Fibroblast of the conjunctiva (primary cell): Measurements from ENCODE around the gene MASP1.

Experiments
- DNase-seq: peaks from one replicate; pipeline ENCODE4 v3.0.0-alpha.2; 2010; ENCODE audit warnings: low read depth

The MASP1 gene, protein sequence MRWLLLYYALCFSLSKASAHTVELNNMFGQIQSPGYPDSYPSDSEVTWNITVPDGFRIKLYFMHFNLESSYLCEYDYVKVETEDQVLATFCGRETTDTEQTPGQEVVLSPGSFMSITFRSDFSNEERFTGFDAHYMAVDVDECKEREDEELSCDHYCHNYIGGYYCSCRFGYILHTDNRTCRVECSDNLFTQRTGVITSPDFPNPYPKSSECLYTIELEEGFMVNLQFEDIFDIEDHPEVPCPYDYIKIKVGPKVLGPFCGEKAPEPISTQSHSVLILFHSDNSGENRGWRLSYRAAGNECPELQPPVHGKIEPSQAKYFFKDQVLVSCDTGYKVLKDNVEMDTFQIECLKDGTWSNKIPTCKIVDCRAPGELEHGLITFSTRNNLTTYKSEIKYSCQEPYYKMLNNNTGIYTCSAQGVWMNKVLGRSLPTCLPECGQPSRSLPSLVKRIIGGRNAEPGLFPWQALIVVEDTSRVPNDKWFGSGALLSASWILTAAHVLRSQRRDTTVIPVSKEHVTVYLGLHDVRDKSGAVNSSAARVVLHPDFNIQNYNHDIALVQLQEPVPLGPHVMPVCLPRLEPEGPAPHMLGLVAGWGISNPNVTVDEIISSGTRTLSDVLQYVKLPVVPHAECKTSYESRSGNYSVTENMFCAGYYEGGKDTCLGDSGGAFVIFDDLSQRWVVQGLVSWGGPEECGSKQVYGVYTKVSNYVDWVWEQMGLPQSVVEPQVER

DNA sequence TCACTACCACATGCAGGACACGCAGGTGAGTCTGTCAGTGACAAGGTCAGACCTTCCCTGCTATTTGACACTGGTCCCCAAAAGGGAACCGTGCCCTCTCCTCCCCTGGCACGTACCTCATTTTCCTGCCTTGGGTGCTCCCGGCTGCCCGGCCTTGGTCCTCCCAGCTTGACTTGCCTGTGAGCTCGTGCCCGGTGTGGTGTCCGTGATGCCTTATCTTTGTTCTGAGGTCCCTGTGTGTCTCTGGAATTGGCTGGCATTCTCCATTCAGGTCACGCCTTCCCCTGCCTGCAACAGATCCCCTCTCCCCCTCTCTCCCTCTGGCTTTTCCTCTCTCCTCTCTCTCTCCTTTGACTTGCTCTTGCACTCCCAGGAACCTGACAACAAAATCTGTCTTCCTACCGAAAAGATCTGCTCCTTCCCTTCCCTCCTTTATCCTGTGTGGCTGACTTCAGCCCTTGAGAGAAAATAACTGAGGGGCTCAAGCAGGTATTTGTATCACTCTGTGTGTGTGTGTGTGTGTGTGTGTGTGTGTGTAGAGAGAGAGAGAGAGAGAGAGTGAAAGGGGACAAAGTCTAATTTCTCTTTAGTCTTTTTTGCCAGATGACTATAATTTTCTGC, at the start of gene MASP1:
Gene MASP1 (minus strand): TSS at position 226 of the 621 bp plus-strand sequence. CDS start 105 bp downstream, at position 121.
- DNase-seq: no peak

DNA sequence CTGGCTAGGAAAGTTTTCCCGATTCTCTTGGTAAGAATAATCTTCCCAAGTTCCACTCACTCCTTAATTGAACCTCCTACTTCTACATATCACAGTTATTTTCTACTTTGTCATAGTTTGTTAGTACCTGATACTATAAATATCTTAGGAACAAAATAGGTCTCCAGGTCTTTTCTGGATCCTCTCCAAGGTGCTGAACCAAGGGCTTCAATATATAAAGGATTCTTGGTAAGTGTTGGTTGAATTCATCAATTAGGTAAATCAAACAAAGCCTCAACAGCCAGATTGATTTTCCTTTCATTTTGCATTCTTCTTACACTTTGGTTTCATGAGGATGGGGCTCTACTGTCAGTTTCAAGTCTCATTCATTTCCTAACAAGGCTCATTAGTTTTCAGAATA, 49.0 kb upstream of the MASP1 start:
- DNase-seq: no peak

DNA sequence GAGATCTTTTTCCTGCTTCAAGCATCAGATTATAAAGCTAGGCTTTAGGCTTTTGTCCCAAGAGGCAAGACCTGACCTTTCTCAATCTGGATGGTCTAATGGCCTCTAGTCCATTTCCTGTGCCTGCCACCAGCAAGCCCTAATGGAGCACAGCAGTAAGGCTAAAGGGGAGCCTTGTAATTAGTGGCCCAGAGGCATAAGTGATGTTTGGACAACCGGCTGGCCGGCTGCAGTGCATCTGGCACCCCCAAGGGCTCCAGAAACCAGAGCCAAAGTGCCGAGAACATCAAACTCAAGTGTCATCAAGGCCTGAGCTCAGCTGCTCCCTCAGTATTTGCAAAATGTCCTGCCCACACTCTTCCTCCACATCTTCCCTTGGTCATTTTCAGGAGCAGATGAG, 44.8 kb upstream of the MASP1 start:
- no peak for DNase-seq

DNA sequence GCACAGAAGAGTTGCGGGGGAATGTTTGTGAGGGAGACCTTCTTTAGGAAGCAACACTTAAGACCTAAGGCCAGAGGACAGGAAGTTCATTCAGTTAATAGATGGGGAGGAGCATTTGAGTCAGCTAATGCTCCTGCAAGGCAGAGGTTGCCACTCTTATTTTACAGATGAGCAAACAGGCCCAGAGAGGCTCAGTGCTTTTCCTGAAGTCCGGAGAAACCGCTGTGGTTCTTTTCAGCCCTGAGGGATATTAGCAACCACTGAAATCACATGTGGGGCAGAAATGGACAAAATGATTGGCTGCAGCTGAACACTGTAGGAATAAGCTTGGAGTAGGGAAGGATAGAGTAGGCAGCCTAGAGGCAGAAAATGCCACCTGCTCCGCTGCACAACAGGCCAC, 43.4 kb upstream of the MASP1 start:
- DNase-seq: no peak

DNA sequence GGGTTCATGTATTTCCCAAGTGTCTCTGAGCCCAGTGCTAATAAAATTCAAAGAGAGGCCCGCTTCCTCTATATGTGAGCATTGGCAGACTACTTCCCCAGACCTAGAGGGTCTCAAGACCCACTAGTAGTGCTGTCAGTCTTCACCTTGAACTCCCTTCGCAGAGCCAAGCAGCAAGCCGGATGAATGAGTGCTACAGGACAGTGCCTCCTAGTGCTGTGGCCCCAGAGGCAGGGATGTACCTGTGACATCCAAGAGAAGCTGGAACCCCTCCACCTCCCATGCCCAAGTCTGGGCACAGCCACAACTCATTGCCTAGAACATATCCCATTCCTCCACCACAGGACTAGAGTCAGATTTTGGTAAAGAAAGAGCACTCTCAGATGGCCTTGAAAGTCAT, 37.2 kb upstream of the MASP1 start:
- DNase-seq: no peak

DNA sequence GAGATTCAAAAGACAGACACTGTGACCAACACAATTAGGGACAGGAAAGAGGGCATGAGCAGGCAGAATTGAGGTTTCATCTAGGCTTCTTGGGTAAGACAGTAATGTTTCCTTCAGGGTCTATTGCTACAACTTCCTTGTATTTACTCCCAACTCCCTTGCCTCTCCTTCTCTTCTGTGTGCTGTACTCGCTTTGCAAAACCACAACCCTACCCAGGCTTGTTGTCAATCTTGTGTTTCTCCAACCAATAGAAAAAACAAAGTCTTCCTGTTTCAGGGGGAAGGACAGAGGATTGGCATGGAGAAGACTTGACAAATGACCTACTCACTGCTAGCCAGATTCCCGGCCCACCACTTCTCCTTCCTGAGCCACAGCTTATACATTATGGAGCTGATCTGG, 36.3 kb upstream of the MASP1 start:
- DNase-seq: no peak

DNA sequence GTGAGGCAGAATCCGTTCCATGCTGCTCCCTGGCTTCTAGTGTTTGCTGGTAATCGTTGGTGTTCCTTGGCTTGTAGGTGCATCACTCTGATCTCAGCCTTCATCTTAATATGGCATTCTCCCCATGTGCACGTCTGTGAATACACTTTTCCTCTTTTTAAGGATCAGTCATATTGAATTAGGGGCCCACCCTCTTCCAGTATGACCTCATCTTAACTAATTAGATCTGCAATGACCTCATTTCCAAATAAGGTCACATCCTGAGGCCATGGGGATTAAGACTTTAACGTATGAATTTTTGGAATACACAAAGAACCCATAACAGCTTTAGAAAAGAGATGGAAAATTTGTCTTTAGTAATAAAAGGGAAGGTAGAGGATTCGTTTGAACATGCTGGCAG, 34.1 kb upstream of the MASP1 start:
- DNase-seq: no peak

DNA sequence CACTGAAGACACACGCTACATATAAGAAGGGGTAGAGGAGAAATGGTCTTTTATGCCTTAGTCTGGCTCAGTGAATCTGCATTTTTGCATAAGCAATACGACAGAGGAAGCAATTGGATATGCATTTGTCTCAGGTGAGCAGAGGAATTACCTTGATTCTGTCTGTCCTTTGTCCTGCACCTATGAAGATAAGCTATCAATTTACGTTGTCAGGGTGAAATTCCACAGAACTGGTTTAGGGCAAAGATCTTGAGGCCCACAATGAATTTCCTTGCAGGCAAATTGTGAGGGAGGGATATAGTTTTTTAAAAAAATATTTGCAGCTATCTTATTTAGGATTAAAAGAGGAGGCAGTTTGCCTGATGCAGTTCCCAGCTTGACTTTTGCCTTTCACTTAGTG, 31.6 kb upstream of the MASP1 start:
- no peak for DNase-seq

DNA sequence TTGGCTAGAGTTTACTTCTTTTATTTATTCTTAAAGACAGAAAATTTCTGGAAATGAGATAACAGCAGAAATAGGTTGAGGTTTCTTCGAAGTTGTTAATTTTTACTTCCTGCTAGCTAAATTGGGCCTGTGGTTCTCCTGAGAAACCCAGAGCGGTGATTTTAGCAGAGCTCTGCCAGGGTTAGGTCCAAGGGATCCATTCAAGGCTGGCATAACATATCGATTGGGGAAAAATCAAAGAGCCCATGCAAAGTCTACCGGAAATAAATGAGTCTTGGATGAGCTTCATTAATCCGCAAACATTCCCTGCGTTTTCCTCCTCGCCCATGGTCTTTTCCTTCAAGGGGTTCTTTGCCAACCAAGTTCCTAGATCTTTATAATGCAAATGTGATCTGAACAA, 30.8 kb upstream of the MASP1 start:
- DNase-seq: no peak

DNA sequence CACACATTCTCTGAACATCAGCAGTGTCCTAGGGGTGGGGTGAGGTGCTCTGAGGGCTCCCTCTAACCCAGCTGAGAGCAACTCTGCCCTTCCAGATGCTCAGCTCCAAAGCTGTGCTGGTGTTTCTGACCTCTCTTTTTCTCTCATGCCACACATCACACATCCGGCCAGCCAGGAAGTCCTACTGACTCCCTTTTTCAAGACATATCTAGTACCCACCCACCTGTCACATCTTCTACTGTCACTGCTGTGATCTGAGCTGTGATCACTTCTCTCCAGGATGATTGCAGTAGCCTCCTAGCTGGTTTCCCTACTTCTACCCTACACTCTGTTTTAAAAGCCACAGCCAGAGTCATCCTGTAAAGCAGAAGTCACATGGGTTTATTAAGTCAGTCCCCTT, 30.2 kb upstream of the MASP1 start:
- DNase-seq: no peak

DNA sequence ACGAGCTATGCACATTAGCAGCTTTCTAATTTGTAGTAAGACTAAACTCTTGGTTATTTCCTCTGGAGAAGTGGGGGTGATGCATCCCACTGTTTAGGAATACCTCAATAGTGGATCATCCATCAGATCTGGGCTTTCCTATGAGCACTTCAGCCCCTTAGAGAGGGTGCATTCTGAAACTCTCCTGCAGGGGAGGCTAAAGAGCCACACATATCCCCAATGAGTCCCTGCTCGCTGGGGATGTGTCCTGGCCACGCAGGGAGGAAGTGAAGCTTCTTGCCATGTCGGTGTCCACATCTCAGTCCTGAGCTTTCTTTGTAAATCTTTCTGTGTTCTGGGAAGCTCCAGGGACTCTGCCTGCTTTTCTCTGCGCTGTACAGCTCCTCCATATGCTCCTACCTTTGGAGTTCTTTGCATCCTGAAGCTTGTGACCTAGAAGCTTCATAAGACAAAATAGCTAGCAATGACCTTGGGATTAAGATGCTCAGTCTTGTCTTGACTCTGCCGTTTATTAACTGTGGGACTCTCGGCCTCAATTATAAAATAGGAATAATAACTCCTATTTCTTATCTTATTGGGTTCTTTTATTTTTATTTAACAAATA, 28.3 kb upstream of the MASP1 start:
- DNase-seq: peak; percentile 39

DNA sequence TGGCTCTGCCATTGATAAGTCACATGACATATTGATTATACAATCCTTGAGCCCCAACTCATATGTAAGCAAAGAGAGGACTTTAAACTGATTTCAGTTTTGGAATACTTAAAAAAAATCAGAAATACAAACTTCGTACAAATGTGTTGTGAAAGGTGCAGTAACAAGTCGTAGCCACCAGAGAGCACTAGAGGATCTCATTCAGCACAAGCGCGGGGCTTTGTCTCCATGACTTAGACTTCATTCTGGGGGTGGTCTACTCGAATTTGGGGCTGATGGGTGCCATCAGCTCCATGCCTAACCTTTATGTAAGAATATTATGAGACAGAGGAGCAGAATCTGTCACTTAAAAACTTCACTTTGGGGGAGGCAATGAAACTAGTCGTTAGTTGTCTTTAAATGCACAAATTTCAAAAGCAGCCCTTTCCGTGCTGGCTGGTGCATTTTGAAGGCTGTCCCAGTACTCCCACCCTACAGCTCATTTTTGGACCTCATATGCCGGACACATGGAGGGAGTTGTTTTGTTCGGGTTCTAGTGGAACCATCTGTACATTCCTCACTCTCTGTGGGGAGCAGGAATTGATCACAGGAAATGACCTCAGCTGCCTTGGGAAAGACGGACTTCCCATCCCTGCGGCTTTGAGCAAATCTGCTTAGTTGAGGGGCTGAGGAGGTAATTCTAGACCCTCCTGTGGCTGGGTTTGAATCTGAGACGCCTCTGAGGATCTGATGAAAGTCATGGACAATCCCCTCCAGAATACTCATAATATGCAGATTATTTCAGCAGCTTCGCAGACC, 27.5 kb upstream of the MASP1 start:
- peak; percentile 69 for DNase-seq

DNA sequence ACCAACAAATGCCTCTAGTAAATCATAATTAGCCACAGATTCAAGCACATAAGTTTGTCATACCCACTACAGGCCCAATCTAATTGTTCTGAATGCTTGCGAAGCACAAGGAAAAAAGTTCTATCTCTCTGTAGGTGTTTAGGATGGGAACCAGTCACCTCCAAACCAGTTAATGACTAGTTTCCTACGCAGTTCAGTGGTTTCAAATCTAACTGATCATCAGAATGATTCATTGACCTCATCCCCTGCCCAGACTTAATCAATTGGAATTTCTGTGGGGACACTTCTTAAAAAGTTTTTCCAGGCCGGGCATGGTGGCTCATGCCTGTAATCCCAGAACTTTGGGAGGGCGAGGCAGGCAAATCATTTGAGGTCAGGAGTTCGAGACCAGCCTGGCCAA, 24.3 kb upstream of the MASP1 start:
- DNase-seq: no peak

DNA sequence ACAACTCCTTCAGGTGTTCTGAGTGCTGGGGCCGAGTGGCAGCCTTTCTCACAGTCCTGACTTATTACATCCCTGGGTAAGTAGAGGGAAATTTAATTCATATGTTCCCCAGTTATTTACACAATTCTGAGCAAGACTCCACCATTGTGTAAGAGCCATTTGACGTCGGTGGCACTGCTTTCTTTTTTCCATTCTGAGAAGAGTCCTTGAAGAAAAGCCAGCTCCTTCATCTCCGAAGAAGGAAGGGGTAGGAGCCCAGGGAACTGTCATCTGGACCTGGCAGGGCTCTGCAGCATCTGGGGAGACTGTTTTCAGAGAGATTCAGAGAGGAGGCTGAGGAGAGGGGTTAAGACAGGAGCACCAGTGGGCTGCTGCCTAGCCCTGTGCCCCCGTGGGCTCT, 22.6 kb upstream of the MASP1 start:
- no peak for DNase-seq

DNA sequence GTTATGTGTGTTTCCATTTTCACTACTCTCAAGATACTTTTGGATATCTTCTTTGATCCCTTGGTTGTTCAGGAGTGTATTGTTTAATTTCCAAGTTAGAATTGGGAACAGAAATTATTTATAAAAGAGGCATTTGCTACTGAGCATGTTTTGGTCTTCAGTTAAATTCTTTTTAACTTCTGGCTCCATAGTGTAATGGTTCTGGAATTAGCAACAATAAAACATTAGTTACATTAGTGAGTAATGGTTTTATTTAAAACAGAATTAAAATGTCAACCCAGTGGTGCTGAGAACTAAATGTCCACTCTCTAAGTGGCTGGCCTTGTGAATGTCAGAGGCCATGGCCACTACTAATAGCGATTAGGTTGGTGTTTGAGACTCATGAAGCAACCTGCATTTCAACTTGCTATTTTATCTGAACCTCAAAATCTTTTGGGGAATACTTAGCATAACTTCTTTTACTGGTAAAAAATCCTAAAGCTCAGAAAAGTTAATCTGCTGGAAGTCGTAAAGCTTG, 19.5 kb upstream of the MASP1 start:
- no peak for DNase-seq

DNA sequence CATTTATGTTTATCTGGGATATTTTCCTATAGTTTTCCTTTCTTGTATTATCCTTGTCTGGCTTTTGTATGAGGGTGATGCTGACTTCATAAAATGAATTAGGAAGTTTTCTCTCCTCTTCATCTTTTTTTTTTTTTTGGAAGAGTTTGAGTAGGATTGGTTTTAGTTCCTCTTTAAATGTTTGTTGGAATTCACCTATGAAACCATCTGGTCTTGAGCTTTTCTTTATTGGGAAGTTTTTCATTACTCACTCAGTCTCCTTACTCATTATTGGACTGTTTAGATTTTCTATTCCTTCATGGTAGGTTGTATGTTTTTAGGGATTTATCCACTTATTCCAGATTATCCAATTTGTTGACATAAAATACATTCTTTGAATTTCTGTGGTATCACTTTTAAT, 18.7 kb upstream of the MASP1 start:
- DNase-seq: no peak

DNA sequence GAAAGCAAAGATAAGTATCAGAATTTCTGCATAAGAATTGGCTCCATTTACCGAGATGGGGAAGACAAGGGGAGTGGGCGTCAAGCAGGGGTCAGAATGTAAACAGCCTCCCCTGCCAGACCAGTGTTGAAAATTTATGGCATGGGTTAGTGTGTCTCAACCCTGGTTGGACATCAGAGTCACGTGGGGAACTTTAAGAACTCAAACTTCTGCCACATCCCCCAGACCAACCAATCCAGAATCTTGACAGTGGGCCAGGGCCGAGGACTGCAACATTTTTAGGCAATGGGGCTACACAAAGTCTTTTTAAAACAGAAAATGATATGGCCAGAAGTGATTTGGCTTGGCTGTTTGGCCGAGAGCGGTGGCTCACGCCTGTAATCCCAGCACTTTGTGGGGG, 14.3 kb upstream of the MASP1 start:
- no peak for DNase-seq

DNA sequence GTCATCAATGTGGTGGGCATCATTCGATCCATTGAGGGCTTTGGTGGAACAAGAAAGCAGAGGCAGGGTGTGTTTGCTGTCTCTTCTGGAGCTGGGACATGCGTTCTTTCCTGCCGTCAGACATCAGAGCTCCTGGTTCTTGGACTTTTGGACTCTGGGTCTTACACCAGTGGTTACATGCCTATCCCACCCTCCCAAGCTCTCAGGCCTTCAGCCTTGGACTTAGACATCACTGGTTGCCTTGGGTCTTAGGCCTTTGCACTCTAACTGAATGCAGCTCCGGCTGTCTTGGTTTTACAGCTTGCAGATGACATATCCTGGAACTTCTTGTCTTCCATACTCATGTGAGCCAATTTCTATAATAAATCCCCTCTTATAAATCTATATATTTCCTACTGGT, 8.1 kb upstream of the MASP1 start:
- DNase-seq: no peak

DNA sequence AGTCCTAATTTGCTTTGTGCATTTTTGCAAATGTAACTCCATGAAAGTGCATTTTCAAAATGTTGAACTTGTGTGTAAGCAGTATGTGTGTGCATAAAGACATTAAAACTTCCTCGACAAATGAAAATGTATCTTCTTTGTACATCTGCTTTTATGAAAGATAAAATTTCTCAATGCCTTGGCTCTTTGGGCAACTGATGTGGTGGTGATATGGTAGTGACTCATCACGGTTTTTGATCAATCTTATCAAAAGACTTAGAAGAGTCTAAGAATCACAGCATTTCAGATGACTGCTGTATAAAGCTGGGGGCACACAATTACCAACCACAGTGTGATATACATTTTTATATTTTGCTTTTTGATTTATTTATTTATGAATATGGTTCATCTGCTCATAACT, 5.4 kb upstream of the MASP1 start:
- no peak for DNase-seq

DNA sequence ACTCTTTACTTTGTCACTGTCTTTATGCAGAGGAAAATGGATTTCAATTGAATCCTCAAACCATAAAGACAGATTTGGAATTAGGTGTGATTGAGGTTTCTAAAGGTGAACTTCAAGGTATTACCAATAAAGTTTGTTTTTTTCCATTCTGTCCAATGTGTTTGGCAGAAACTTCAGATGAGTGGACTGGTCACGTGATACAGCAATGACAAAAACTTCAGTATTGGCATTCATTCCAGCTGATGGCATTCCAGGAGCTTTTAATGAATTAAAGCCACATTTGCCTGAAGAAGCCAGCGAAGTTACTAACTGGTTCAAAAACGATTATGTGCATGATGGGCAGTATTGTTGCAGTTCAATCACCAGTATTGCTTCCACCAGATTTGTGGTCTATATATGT, 4.5 kb upstream of the MASP1 start:
- no peak for DNase-seq

DNA sequence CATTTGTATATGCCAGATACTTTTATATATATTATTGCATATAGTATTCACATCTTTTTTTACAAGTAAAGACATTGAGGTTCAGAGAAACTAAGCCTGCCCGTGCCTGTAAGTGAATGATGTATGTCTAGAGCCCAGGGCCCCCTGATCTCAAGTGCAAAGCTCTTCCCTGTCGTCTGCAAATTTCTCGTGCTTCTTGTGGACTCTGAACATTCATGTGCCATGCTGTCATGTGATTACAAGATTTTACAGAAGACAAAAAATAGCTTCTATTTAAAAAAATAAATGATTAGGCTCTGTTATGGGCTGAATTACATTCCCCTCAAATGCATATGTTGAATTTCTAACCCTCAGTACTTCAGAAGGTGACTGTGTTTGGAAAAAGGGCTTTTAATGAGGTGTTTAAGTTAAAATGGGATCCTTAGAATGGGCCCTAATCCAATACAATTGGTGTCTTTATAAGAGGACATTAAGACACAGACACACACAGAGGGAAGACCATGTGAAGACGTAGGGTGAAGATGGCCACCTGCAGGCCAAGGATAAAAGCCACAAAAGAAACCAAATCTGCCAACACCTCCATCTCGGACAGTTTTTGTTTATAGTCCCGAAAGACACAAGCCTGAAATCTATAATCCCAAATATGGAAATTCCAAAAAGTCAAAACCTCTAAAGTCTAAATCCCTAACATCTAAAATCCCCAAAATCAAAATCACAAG, 3.9 kb upstream of the MASP1 start:
- no peak for DNase-seq
